Inflammatory macrophage treated with lipopolysaccharide for 4 hours (primary cell): ENCODE results near the gene TCEAL6.
"Not testable (repeated sequence)": the region's sequence is repeated elsewhere in the genome, so short reads cannot be mapped to it uniquely, and the experiment has no call there.

Source experiments
- DNase-seq: peaks from one replicate; pipeline ENCODE4 v3.0.0-alpha.2; 2020

Gene TCEAL6

GRCh38 chrX:102142274-102142673, at the start of gene TCEAL6:
Gene TCEAL6, minus strand, starts transcription at chrX:102142481.
- not testable (repeated sequence) for DNase-seq

- no peak for DNase-seq
Measured at GRCh38 chrX:102185967-102186720, 43.9 kb upstream of the TCEAL6 start.

GRCh38 chrX:102155806-102156179, 13.5 kb upstream of the TCEAL6 start, which contains the start of gene BEX5:
Gene BEX5, minus strand, starts transcription at chrX:102155977. Its CDS starts 1,712 bp downstream, at chrX:102154265.
- peak; percentile 44 for DNase-seq

- no peak for DNase-seq
Measured at GRCh38 chrX:102154900-102155805, 12.9 kb upstream of the TCEAL6 start.

GRCh38 chrX:102154218-102154860, 12.1 kb upstream of the TCEAL6 start:
- no peak for DNase-seq

GRCh38 chrX:102141631-102142030, 650 bp downstream of the TCEAL6 start:
- not testable (repeated sequence) for DNase-seq

- not testable (repeated sequence) for DNase-seq
Measured at GRCh38 chrX:102140876-102141275, 1.4 kb downstream of the TCEAL6 start.

GRCh38 chrX:102138064-102138463, 4.2 kb downstream of the TCEAL6 start:
- no peak for DNase-seq

GRCh38 chrX:102129473-102129872, 12.8 kb downstream of the TCEAL6 start:
- no peak for DNase-seq

- no peak for DNase-seq
Measured at GRCh38 chrX:102126863-102127262, 15.4 kb downstream of the TCEAL6 start.

GRCh38 chrX:102126080-102126818, 16.0 kb downstream of the TCEAL6 start:
- DNase-seq = not testable (repeated sequence)

GRCh38 chrX:102125436-102125835, 16.8 kb downstream of the TCEAL6 start, which contains the start of gene TCEAL2:
Gene TCEAL2, plus strand, starts transcription at chrX:102125679. Its CDS starts 1,152 bp downstream, at chrX:102126831.
- DNase-seq = not testable (repeated sequence)

- not testable (repeated sequence) for DNase-seq
Measured at GRCh38 chrX:102125014-102125413, 17.3 kb downstream of the TCEAL6 start.

GRCh38 chrX:102115748-102116147, 26.5 kb downstream of the TCEAL6 start:
- no peak for DNase-seq

- DNase-seq = no peak
Measured at GRCh38 chrX:102113367-102113766, 28.9 kb downstream of the TCEAL6 start.
